GM12878 (cell line): ENCODE data around the gene RASGRF1.

Experiments
- BMI1 ChIP-seq: fragments of 450-650 bp; IDR thresholded peaks from 2 replicates; pipeline ENCODE4 v1.6.1; 2016; ENCODE audit warnings: mild to moderate bottlenecking, moderate library complexity, borderline replicate concordance
- CBFB ChIP-seq: IDR thresholded peaks from 2 replicates; pipeline ENCODE4 v1.6.1; 2016; ENCODE audit warnings: antibody characterized with exemption, low read depth
- E2F4 ChIP-seq: IDR thresholded peaks from 2 replicates; pipeline ENCODE4 v1.6.1; 2012; ENCODE audit warnings: low read depth, low read length, improper control_type of control experiment
- EP300 ChIP-seq, 2 experiments: fragments of 150-350 bp in 1 of 2; IDR thresholded peaks; 2 replicates each; pipeline ENCODE4 v1.6.1; 2011 to 2012; ENCODE audit warnings: low read depth in 2 of 2, low read length in 2 of 2, borderline replicate concordance in 1 of 2, improper control_type of control experiment in 1 of 2, inconsistent platforms in 1 of 2; ENCODE audit not compliant: control insufficient read depth in 1 of 2
- LARP7 ChIP-seq: fragments of 450-650 bp; IDR thresholded peaks from 2 replicates; pipeline ENCODE4 v1.6.1; 2017; ENCODE audit warnings: mild to moderate bottlenecking
- POLR2A ChIP-seq: IDR thresholded peaks from 2 replicates; pipeline ENCODE4 v1.6.1; 2011; ENCODE audit warnings: low read depth, mild to moderate bottlenecking, low read length
- RAD21 ChIP-seq: IDR thresholded peaks from 2 replicates; pipeline ENCODE4 v1.6.1; 2011; ENCODE audit warnings: mild to moderate bottlenecking, low read depth, low read length, moderate library complexity; ENCODE audit not compliant: insufficient read depth
- SUZ12 ChIP-seq: fragments of 200-600 bp; sonication (generic); IDR thresholded peaks from one replicate; pipeline ENCODE4 v1.6.1; 2018; ENCODE audit warnings: antibody characterized with exemption, mild to moderate bottlenecking; ENCODE audit not compliant: unreplicated experiment
- ZBTB40 ChIP-seq: fragments of 450-650 bp; IDR thresholded peaks from 2 replicates; pipeline ENCODE4 v1.6.1; 2016; ENCODE audit warnings: mild to moderate bottlenecking, moderate library complexity, borderline replicate concordance
- TF ChIP-seq, protein P1 (sequence below), 3 experiments: IDR thresholded peaks in 2 of 3; conservative IDR thresholded peaks in 1 of 3; 2 replicates each; pipeline ENCODE4 v1.5.1; 2011; ENCODE audit warnings: low read depth in 3 of 3, low read length in 3 of 3, mild to moderate bottlenecking in 3 of 3, control low read depth in 2 of 3, moderate library complexity in 2 of 3, inconsistent platforms in 1 of 3, mixed read lengths in 1 of 3; ENCODE audit not compliant: control insufficient read depth in 2 of 3, insufficient read depth in 1 of 3; ENCODE audit errors: extremely low read depth in 1 of 3
- TF ChIP-seq, protein P2 (sequence below): fragments of 150-350 bp; IDR thresholded peaks from 2 replicates; pipeline ENCODE4 v1.6.1; 2016; ENCODE audit warnings: low read depth, low read length

- TF ChIP-seq, protein P1, sequence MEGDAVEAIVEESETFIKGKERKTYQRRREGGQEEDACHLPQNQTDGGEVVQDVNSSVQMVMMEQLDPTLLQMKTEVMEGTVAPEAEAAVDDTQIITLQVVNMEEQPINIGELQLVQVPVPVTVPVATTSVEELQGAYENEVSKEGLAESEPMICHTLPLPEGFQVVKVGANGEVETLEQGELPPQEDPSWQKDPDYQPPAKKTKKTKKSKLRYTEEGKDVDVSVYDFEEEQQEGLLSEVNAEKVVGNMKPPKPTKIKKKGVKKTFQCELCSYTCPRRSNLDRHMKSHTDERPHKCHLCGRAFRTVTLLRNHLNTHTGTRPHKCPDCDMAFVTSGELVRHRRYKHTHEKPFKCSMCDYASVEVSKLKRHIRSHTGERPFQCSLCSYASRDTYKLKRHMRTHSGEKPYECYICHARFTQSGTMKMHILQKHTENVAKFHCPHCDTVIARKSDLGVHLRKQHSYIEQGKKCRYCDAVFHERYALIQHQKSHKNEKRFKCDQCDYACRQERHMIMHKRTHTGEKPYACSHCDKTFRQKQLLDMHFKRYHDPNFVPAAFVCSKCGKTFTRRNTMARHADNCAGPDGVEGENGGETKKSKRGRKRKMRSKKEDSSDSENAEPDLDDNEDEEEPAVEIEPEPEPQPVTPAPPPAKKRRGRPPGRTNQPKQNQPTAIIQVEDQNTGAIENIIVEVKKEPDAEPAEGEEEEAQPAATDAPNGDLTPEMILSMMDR (IDR thresholded peaks at IDR 0.05 in 2 of 3, conservative IDR thresholded peaks at IDR 0.05 in 1 of 3; ENCODE audit: control insufficient read depth in 2 of 3, extremely low read depth in 1 of 3, insufficient read depth in 1 of 3, low read depth in 3 of 3, low read length in 3 of 3) = no peak
- no peak for TF ChIP-seq ZBTB40
- TF ChIP-seq CBFB = no peak
- no peak for TF ChIP-seq EP300 (IDR thresholded peaks at IDR 0.05; ENCODE audit: borderline replicate concordance in 1 of 2, control insufficient read depth in 1 of 2, low read depth in 2 of 2, low read length in 2 of 2)
- no peak for TF ChIP-seq LARP7
- no peak for TF ChIP-seq POLR2A
- TF ChIP-seq BMI1 = no peak
- no peak for TF ChIP-seq E2F4
- TF ChIP-seq, protein P2, sequence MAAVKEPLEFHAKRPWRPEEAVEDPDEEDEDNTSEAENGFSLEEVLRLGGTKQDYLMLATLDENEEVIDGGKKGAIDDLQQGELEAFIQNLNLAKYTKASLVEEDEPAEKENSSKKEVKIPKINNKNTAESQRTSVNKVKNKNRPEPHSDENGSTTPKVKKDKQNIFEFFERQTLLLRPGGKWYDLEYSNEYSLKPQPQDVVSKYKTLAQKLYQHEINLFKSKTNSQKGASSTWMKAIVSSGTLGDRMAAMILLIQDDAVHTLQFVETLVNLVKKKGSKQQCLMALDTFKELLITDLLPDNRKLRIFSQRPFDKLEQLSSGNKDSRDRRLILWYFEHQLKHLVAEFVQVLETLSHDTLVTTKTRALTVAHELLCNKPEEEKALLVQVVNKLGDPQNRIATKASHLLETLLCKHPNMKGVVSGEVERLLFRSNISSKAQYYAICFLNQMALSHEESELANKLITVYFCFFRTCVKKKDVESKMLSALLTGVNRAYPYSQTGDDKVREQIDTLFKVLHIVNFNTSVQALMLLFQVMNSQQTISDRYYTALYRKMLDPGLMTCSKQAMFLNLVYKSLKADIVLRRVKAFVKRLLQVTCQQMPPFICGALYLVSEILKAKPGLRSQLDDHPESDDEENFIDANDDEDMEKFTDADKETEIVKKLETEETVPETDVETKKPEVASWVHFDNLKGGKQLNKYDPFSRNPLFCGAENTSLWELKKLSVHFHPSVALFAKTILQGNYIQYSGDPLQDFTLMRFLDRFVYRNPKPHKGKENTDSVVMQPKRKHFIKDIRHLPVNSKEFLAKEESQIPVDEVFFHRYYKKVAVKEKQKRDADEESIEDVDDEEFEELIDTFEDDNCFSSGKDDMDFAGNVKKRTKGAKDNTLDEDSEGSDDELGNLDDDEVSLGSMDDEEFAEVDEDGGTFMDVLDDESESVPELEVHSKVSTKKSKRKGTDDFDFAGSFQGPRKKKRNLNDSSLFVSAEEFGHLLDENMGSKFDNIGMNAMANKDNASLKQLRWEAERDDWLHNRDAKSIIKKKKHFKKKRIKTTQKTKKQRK = no peak
- TF ChIP-seq SUZ12 = no peak
- no peak for TF ChIP-seq RAD21
Measured at GRCh38 chr15:79042213-79042928, 48.2 kb downstream of the RASGRF1 start.
